KOPT-K1 (cell line): ENCODE data around the gene ZNF684.
"Not testable (repeated sequence)": the region's sequence is repeated elsewhere in the genome, so short reads cannot be mapped to it uniquely, and the experiment has no call there.

Source experiments
- H3K27ac ChIP-seq: fragments of 200-600 bp; sonication (generic); 2 replicates; pipeline ENCODE4 v1.5.1; 2016; ENCODE audit warnings: antibody characterized with exemption, mild to moderate bottlenecking, low read depth, low read length; ENCODE audit not compliant: poor library complexity, severe bottlenecking
- H3K36me3 ChIP-seq: fragments of 200-600 bp; sonication (generic); 2 replicates; pipeline ENCODE4 v1.5.1; 2017; ENCODE audit warnings: antibody characterized with exemption, mild to moderate bottlenecking, low read length, moderate library complexity; ENCODE audit not compliant: insufficient read depth
- H3K9me3 ChIP-seq: fragments of 200-600 bp; sonication (generic); 2 replicates; pipeline ENCODE4 v1.5.1; 2017; ENCODE audit warnings: antibody characterized with exemption, low read length, mild to moderate bottlenecking; ENCODE audit not compliant: insufficient read depth, poor library complexity, severe bottlenecking

The ZNF684 gene

DNA sequence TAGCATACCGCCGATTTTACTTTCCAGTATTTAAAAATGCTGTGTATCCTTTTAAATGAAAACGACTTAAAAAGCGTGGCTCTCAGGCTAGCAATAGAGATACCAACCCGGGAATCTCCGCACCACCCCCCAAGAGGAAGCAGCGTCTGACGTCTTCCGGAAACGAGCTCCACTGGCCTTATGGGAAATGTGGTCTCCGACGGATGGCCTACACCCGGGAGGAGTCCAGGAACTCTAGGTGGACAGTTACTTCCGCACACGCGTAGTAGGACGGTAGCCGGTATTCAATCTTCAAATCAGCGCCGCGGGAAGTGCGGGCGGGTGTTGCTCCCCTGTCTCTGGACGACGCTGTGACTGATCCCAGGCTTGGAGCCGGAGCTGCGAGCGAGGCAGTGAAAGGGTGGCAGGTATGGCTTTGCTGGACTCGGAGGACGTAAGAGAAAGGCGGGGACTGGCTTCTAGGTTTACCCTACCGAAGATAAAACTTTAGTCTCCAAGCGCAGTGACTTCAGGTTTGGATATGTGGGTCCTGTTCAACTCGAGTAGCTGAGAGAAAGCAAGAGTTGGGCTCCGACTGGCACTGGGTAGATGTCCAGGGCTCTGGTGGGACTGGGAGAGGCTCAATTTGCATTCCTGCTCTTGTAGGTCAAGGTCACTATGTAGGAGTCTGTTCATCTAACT lies at the start of gene ZNF684:
ZNF684 (plus strand) TSS at position 257 of the 681 bp plus-strand sequence. CDS start 1,530 bp downstream, outside the sequence.
- peak within 1 kb of the TSS; percentile 67 for H3K27ac ChIP-seq
- H3K36me3 ChIP-seq: peaks cover 9% of the 10 kb centered on the region
- H3K9me3 ChIP-seq: no peaks in the 10 kb centered on the region

DNA sequence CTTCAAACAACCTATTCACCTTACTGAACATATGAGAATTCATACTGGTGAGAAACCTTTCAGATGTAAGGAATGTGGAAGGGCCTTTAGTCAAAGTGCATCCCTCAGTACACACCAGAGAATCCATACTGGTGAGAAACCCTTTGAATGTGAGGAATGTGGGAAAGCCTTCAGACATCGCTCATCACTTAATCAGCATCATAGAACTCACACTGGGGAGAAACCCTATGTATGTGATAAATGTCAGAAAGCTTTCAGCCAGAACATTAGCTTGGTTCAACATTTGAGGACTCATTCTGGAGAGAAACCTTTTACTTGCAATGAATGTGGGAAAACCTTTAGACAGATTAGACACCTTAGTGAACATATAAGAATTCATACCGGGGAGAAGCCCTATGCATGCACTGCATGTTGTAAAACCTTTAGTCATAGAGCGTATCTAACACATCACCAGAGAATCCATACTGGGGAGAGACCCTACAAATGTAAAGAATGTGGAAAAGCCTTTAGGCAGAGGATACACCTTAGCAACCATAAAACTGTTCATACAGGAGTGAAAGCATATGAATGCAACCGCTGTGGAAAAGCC lies 36.0 kb upstream of the ZNF684 start:
- Histone ChIP-seq H3K9me3 (peaks cover 87% of the 10 kb centered on the region), H3K27ac (no peak overlapping the region), H3K36me3 (peaks cover 63% of the 10 kb centered on the region)

DNA sequence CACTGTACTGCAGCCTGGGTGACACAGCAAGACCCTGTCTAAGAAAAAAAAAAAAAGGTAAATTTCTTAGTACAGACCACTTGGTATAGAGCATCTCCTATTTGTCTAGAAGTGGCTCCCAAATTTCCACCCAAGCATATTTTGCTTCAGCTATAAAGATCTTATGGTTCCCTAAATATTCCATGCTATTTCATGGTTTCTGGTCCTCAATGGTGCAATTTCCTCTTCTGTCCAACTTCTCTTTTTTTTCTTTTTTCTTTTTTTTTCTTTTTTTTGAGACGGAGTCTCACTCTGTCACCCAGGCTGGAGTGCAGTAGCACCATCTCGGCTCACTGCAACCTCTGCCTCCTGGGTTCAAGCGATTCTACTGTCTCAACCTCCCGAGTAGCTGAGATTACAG lies 28.8 kb upstream of the ZNF684 start:
- H3K36me3 ChIP-seq, H3K27ac ChIP-seq: not testable (repeated sequence)
- peaks cover 94% of the 10 kb centered on the region for H3K9me3 ChIP-seq

DNA sequence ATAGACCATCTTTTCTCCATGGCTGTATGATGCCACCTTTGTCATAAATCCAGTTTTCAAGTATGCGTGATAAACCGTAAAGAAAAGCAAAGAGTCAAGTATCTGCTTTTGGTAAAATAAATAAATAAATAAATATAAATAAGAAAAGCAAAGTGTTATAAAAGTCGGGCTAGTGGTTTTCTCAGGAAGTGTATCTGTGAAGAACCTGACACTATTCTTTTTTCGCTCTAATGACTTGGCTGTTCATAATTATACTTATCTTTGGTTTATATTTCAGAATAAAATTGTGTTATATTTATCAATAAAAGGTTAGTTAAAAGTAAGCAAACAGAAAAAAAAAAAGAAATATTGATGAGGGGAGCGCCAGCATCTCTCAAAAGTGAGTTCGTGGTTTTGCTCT lies 23.5 kb upstream of the ZNF684 start:
- peak overlapping the region; percentile 74 for H3K27ac ChIP-seq
- peaks cover 71% of the 10 kb centered on the region for H3K9me3 ChIP-seq
- H3K36me3 ChIP-seq: peaks cover 14% of the 10 kb centered on the region

DNA sequence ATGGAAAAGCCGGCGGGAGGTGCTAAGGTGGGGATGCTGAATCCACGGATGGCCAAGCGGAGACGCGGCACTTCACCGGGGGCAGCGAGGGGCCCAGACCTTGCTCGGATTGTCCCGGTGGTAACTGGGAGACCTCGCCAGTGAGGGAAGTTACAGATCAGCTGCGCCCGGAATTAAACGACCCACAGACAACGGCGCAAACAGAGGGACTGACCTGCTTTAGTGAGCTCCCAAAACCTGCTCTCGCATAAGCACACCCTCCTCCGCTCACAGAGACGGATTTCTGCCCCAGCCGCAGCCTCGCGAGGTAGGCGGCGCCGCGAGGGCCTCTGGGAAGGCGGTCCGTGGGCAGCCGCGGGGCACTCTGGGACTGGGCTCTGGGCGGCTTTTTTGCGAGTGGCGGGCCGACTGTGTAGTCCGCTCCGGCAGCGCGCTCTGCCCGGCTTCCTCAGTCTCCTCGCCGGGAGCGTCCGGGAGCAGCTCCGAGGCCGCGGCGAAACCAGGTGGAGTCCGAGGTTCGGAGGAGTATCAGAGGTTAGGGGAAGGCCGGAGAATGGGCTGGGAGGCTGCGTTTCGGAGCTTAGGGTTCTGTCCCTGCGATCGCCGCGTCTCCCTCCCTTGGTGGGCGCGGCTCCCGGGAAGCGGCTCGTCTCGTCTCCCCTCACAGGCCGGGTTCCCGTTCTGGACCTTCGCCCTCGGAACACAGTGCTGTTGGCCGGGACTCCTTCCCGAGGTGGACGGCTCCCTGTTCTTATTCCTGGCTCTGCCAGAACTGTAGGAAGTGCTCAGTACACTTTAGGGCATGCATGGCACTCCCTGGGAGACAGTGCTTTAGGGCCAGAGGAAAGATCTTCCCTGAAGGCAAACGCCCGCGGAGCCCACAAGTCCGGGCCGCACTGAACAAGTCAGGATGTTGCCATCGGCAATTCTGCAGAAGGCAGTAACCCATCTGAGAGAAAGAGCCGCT lies 22.8 kb upstream of the ZNF684 start, which contains the start of gene EXO5:
EXO5 (plus strand) TSS at position 393 of the 967 bp plus-strand sequence. CDS start 5,778 bp downstream, outside the sequence.
- peak within 1 kb of the TSS; percentile 74 for H3K27ac ChIP-seq

DNA sequence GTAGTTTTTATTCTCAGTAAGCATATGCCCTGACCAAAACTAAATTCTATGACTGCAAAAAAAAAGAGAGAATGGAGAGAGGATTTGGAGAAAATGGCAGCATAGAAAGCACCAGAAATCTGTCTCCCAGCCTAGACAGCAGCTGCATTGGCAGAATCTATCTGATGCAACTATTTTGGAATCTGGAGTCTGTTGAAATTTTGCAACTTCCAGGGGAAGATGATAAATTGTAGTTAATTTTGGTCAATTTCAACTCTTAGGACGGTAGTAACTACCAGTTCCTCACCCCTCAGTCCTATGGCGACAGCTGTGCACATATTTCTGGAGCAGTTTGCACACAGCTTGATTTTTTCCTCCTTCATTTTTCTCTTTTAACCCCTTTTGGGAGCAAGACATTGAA lies 11.9 kb upstream of the ZNF684 start:
- Histone ChIP-seq H3K27ac (no peak overlapping the region), H3K36me3 (peaks cover 33% of the 10 kb centered on the region), H3K9me3 (peaks cover 92% of the 10 kb centered on the region)

More for the DNA sequence above, 22.8 kb upstream of the ZNF684 start, which contains the start of gene EXO5:
- H3K9me3 ChIP-seq: peaks cover 71% of the 10 kb centered on the region
- peaks cover 18% of the 10 kb centered on the region for H3K36me3 ChIP-seq

DNA sequence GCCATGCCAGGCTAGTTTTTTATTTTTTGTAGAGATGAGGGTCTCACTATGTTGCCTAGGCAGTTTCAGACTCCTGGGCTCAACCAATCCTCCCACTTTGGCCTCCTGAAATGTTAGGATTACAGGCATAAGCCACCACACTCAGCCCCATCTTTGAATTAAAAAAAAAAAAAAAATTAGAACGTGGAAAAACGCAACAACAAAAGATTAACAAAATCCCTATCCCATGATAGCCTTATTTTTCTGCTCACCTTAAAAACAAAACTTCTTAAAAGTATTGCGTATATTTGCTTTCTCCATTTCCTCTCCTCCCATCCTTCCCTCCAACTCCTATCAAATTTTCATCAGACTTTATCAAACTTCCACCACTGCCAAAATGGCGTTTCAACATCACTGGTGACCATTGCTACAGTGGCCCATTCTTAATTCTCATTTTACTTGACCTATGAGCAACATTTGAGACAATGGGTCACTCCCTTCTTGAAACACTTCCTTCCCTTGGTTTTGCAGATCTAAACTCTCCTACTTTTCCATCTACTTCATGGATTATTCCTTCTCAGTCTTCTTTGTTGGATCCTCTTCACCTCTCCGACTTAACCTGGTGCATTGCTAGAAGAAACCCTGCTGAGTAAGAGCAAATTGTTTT lies 579 bp upstream of the ZNF684 start:
- Histone ChIP-seq H3K36me3 (peaks cover 9% of the 10 kb centered on the region), H3K27ac (peak overlapping the region; percentile 67)

DNA sequence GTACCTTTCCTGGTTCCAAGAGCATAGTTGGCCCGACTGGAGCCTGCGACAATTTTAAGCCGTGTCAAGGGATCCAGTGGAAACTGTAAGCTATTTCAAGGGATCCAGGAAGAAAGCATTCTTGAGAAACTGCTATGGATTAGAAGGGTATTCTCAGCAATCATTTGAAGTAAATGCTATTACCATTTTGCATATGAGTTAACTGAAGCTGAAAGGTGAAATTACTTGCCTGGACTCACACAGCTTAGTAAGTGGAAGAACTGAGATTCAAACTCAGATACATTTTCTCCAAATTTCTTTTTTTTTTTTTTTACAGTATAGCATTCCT lies 589 bp downstream of the ZNF684 start:
- Histone ChIP-seq H3K36me3 (peaks cover 9% of the 10 kb centered on the region), H3K27ac (peak overlapping the region; percentile 67), H3K9me3 (no peaks in the 10 kb centered on the region)

More for the DNA sequence above, 579 bp upstream of the ZNF684 start:
- H3K9me3 ChIP-seq: peaks cover 7% of the 10 kb centered on the region

DNA sequence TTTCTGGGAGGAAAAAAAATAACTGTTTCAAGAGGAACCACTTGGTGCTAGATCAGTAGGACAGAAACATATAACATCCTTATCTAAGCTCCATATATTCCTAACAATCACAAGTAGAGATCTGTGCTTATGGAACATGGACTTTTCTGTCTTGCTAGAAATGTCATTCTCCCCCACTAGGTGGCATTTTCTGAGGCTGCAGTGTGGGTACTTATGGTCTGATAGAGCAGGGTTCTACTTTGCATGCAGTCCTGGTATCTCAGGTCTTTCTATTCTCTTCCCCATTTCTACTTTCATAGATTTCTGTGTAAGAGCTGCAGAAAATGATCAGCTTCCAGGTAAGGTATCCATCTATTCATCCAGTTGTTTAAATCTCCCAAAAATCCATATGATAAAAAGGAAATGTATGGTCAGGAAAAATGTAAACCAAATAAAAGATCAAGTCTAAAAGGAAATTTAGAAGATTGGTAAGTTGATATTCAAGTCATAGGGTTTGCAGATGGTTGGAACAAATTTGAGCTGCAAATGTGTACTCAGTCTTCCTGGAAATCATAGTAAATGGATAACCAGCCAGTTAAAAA lies 1.5 kb downstream of the ZNF684 start:
- H3K9me3 ChIP-seq: no peaks in the 10 kb centered on the region
- peaks cover 9% of the 10 kb centered on the region for H3K36me3 ChIP-seq
- no peak overlapping the region for H3K27ac ChIP-seq

DNA sequence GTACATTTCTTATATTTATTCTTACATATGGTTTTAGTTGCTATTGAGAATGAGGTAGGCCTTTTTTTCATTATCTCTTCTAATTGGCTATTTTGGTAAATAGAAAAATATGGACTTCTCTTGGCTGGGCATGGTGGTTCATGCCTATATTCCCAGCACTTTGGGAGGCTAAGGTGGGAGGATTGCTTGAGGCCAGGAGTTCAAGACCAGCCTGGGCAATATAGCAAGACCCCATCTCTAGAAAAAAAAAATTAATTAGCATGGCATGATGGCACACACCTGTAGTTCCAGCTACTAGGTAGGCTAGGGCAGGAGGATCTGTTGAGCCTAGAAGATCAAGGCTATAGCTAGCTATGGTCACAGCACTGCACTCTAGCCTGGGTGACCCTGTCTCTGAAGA lies 3.2 kb downstream of the ZNF684 start:
- H3K9me3 ChIP-seq: no peaks in the 10 kb centered on the region
- no peak overlapping the region for H3K27ac ChIP-seq
- peaks cover 12% of the 10 kb centered on the region for H3K36me3 ChIP-seq

DNA sequence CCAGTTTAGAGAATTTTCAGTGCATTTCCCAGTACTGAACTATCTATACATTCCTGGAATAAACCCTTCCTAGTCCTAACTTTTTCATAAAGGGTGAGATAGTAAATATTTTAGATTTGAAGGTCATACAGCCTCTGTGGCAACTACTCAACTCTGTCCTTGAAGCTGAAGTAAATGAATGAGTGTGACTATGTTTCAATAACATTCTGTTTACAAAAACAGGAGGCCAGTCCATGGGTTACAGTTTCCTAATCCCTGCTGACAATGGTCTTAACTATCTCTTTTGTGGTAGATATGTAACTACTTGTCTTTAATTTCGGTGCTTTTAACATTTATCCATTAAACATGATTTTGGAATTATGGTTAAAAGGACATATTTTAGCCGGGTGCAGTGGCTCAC lies 4.3 kb downstream of the ZNF684 start:
- peaks cover 17% of the 10 kb centered on the region for H3K36me3 ChIP-seq
- no peaks in the 10 kb centered on the region for H3K9me3 ChIP-seq
- H3K27ac ChIP-seq: no peak overlapping the region

DNA sequence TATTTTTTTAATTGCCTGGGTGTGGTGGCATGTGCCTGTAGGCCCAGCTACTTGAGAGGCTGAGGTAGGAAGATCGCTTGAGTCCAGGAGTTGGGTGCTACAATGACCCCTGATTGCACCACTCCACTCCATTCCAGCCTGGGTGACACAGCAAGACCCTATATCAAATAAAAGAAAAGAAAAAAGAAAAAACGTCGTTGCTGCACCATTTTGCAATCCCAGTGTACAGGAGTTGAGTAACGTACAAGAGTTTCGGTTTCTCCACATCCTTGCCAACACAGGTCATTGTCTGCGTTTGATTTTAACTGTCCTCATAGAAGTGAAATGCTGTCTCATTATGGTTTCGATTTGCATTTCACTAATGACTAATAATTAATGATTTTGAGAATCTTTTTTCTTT lies 7.9 kb downstream of the ZNF684 start:
- Histone ChIP-seq H3K9me3 (no peaks in the 10 kb centered on the region), H3K27ac (no peak overlapping the region), H3K36me3 (peaks cover 51% of the 10 kb centered on the region)

DNA sequence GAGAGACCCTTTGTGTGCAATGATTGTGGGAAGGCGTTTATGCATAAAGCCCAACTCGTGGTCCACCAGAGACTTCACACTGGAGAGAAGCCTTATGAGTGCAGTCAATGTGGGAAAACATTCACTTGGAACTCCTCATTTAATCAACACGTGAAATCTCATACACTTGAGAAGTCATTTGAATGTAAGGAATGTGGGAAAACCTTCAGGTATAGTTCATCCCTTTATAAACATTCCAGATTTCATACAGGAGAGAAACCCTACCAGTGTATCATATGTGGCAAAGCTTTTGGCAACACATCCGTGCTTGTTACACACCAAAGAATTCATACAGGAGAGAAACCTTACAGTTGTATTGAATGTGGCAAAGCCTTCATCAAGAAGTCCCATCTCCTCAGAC lies 15.5 kb downstream of the ZNF684 start:
- peaks cover 25% of the 10 kb centered on the region for H3K9me3 ChIP-seq
- H3K36me3 ChIP-seq: peaks cover 55% of the 10 kb centered on the region
- H3K27ac ChIP-seq: no peak overlapping the region

DNA sequence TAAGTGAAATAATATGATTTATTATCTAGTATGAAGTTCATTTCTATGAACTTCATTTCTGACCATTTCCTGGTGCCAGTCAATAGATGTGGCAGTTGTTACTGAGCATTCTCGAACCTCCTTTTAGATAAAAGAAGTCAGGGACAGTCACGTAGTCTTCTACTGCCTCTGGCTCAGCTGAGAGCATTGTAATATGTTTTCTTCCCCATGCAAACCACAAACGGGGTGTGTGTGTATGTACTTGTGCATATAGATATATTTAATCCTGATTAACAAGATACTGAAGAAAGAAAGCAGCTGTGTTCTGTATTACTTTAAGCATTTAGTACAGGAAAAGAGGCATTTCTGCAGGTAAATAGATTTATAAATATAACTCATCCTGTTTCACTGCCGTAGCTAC lies 21.6 kb downstream of the ZNF684 start:
- no peaks in the 10 kb centered on the region for H3K36me3 ChIP-seq
- H3K9me3 ChIP-seq: no peaks in the 10 kb centered on the region
- H3K27ac ChIP-seq: no peak overlapping the region
